WTC11 (cell line): Measurements from ENCODE around the gene PLA2G1B. TPM values are rescaled to one million over a fixed set of nuclear protein-coding genes. Genes with fewer than 3 reads are reported as not detected.

ENCODE experiments used
- ATAC-seq: fragments of 200-7000 bp; cut with Tn5 transposase; 2 replicates; pipeline ENCODE4 v1.10.0; 2021; ENCODE audit warnings: mild to moderate bottlenecking, moderate library complexity
- CTCF ChIA-PET: fragments of 300-600 bp; sonication (Branson Sonifier 250); formaldehyde crosslinking; loops from one replicate; lab custom pipeline; 2021; ENCODE audit warnings: antibody characterized with exemption; lab: Charles Lee
- POLR2A ChIA-PET: fragments of 350-600 bp; sonication (Branson Sonifier 250); formaldehyde crosslinking; loops from one replicate; lab custom pipeline; 2021; ENCODE audit warnings: antibody characterized with exemption; lab: Charles Lee
- DNase-seq: peaks from one replicate; pipeline ENCODE4 v3.0.0; 2021; ENCODE audit warnings: low spot score
- H3K27ac Mint-ChIP-seq: 2 replicates; pipeline ENCODE4 v1.8.0; 2021; ENCODE audit warnings: mixed read lengths
- H3K27me3 Mint-ChIP-seq: 2 replicates; pipeline ENCODE4 v1.8.0; 2021; ENCODE audit warnings: low read depth, mild to moderate bottlenecking, moderate library complexity, mixed read lengths
- H3K36me3 Mint-ChIP-seq: 2 replicates; pipeline ENCODE4 v1.8.0; 2021; ENCODE audit warnings: mixed read lengths
- H3K4me1 Mint-ChIP-seq: 2 replicates; pipeline ENCODE4 v1.8.0; 2022; ENCODE audit warnings: mixed read lengths
- H3K4me3 Mint-ChIP-seq: 2 replicates; pipeline ENCODE4 v1.8.0; 2021; ENCODE audit warnings: mild to moderate bottlenecking, moderate library complexity, mixed read lengths
- H3K9me3 Mint-ChIP-seq: 2 replicates; pipeline ENCODE4 v1.8.0; 2021; ENCODE audit warnings: mixed read lengths
- CREB1 ChIP-seq: sonication (generic); formaldehyde crosslinking; IDR thresholded peaks from 2 replicates; pipeline ENCODE4 v1.8.0; 2023; ENCODE audit warnings: mild to moderate bottlenecking, missing genetic modification reagents
- ESRRA ChIP-seq: sonication (generic); formaldehyde crosslinking; IDR thresholded peaks from 2 replicates; pipeline ENCODE4 v1.8.1; 2022; ENCODE audit warnings: mild to moderate bottlenecking, missing genetic modification reagents, borderline replicate concordance
- FOXP1 ChIP-seq: sonication (generic); formaldehyde crosslinking; IDR thresholded peaks from 2 replicates; pipeline ENCODE4 v1.8.0; 2022; ENCODE audit warnings: missing genetic modification reagents, mild to moderate bottlenecking, moderate library complexity, borderline replicate concordance
- GRHL2 ChIP-seq: fragments of 250-450 bp; sonication (Bioruptor Pico); IDR thresholded peaks from 2 replicates; pipeline ENCODE4 v1.8.0; 2022; ENCODE audit warnings: mild to moderate bottlenecking, moderate library complexity; ENCODE audit not compliant: insufficient replicate concordance, severe bottlenecking
- MYBL2 ChIP-seq: sonication (generic); formaldehyde crosslinking; IDR thresholded peaks from 2 replicates; pipeline ENCODE4 v1.8.1; 2023; ENCODE audit warnings: mild to moderate bottlenecking, moderate library complexity, missing genetic modification reagents
- SOX15 ChIP-seq: fragments of 250-450 bp; sonication (Bioruptor Pico); IDR thresholded peaks from 2 replicates; pipeline ENCODE4 v1.9.0; 2021; ENCODE audit warnings: mild to moderate bottlenecking
- SP1 ChIP-seq: sonication (generic); formaldehyde crosslinking; conservative IDR thresholded peaks from 2 replicates; pipeline ENCODE4 v1.8.1; 2022; ENCODE audit warnings: missing genetic modification reagents
- ZNF121 ChIP-seq: sonication (generic); formaldehyde crosslinking; IDR thresholded peaks from 2 replicates; pipeline ENCODE4 v1.8.0; 2023; ENCODE audit warnings: missing genetic modification reagents
- total RNA-seq: library from RNA; stranded (reverse); gene quantifications from 3 replicates; pipeline ENCODE4 v1.2.3, GENCODE V29; 2021
- TF ChIP-seq, protein P1 (sequence below): fragments of 250-450 bp; sonication (Bioruptor Pico); IDR thresholded peaks from 2 replicates; pipeline ENCODE4 v1.8.0; 2021; ENCODE audit warnings: mild to moderate bottlenecking
- TF ChIP-seq, protein P2 (sequence below): sonication (generic); formaldehyde crosslinking; IDR thresholded peaks from 2 replicates; pipeline ENCODE4 v1.8.0; 2023; ENCODE audit warnings: missing genetic modification reagents, mild to moderate bottlenecking, borderline replicate concordance
- TF ChIP-seq, protein P3 (sequence below): sonication (generic); formaldehyde crosslinking; IDR thresholded peaks from 2 replicates; pipeline ENCODE4 v1.8.1; 2023; ENCODE audit warnings: mild to moderate bottlenecking, moderate library complexity, missing genetic modification reagents
- TF ChIP-seq, protein P4 (sequence below): sonication (generic); formaldehyde crosslinking; conservative IDR thresholded peaks from 2 replicates; pipeline ENCODE4 v1.8.1; 2022; ENCODE audit warnings: mild to moderate bottlenecking, missing genetic modification reagents
- TF ChIP-seq, protein P5 (sequence below): sonication (generic); formaldehyde crosslinking; IDR thresholded peaks from 2 replicates; pipeline ENCODE4 v1.8.1; 2023; ENCODE audit warnings: mild to moderate bottlenecking, missing genetic modification reagents
- TF ChIP-seq, protein P6 (sequence below): fragments of 250-450 bp; sonication (Bioruptor Pico); IDR thresholded peaks from 2 replicates; pipeline ENCODE4 v1.9.0; 2021; ENCODE audit warnings: mild to moderate bottlenecking
- TF ChIP-seq, protein P7 (sequence below): sonication (generic); formaldehyde crosslinking; IDR thresholded peaks from 2 replicates; pipeline ENCODE4 v1.8.1; 2022; ENCODE audit warnings: low read depth, missing genetic modification reagents, borderline replicate concordance

PLA2G1B gene
- total RNA-seq, 1 experiment from 2014 or later = 1.8 TPM

DNA sequence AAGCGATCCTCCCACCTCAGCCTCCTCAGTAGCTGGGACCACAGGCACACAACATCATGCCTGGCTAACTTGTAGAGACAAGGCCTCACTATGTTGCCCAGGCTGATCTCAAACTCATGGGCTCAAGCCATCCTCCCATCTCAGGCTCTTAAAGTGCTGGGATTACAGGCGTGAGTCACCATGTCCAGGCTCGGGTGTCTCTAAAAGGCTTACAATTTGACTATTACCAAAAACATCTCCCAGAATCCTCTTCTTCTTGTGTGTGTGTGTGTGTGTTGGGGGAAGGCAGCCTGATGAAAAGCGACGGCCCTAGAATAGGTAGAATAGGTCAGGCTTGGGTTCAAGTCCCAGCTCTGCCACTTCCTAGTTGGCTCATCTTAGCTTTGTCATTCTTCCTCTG lies 24.5 kb upstream of the PLA2G1B start (continued):
- TF ChIP-seq CREB1 = no peak
- TF ChIP-seq, all 79 proteins: peak for 0

DNA sequence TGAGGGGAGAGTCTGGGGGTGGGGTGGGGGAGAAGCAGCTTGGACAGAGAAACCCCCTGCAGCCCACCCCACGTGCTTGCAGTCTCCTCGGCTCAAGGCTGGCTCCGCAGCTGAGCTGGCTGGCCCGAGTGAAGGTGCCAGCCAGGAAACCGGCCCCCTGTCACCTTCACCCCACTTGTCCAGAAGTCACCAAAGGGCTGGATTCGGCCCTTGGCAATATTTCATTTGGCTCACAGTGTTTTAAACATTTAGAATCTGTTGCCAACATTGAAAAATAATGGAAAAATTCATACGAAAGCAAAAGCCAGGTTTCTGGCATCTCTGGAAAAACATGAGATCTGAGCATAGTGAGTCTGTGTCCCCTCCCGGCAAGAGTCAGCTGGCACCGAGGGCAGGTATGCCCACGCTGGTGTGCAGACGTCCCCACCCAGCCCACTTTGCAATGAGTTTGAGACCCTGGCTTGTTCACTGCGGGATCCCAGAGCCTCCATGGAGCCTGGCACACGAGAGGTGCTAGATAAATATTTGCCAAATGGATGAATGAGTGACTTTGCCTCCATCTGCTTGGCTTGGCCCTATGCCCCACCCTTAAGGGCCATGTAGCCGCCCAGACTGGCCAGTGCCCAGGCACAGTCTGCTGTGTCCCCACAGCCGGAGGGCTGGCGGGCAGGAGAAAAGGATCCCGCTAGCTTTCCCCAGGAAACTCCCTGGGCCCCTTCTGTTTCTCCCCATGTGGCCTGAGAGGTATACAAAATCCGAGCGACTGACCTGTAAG lies 23.2 kb upstream of the PLA2G1B start:
- H3K4me1 Mint-ChIP-seq = no peaks in the 10 kb centered on the region
- CTCF ChIA-PET = interaction anchor here (2.0 kb wide), 1 partner anchor 17 kb away, joined by 6 read pairs; no protein-coding TSS in a partner anchor
- DNase-seq = no peak
- no peak overlapping the region for H3K4me3 Mint-ChIP-seq
- H3K36me3 Mint-ChIP-seq = peaks cover 33% of the 10 kb centered on the region
- no peak for ATAC-seq
- POLR2A ChIA-PET = no interaction called here
- no peaks in the 10 kb centered on the region for H3K9me3 Mint-ChIP-seq
- H3K27ac Mint-ChIP-seq = no peak overlapping the region
- H3K27me3 Mint-ChIP-seq = no peaks in the 10 kb centered on the region
- no peak for TF ChIP-seq MYBL2 (CRISPR knock-in tag)
- TF ChIP-seq ESRRA (CRISPR knock-in tag) = no peak
- TF ChIP-seq, protein P1, sequence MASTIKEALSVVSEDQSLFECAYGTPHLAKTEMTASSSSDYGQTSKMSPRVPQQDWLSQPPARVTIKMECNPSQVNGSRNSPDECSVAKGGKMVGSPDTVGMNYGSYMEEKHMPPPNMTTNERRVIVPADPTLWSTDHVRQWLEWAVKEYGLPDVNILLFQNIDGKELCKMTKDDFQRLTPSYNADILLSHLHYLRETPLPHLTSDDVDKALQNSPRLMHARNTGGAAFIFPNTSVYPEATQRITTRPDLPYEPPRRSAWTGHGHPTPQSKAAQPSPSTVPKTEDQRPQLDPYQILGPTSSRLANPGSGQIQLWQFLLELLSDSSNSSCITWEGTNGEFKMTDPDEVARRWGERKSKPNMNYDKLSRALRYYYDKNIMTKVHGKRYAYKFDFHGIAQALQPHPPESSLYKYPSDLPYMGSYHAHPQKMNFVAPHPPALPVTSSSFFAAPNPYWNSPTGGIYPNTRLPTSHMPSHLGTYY (CRISPR knock-in tag) = no peak
- TF ChIP-seq FOXP1 (CRISPR knock-in tag) = no peak
- TF ChIP-seq GRHL2 (CRISPR knock-in tag) = no peak
- TF ChIP-seq, protein P2, sequence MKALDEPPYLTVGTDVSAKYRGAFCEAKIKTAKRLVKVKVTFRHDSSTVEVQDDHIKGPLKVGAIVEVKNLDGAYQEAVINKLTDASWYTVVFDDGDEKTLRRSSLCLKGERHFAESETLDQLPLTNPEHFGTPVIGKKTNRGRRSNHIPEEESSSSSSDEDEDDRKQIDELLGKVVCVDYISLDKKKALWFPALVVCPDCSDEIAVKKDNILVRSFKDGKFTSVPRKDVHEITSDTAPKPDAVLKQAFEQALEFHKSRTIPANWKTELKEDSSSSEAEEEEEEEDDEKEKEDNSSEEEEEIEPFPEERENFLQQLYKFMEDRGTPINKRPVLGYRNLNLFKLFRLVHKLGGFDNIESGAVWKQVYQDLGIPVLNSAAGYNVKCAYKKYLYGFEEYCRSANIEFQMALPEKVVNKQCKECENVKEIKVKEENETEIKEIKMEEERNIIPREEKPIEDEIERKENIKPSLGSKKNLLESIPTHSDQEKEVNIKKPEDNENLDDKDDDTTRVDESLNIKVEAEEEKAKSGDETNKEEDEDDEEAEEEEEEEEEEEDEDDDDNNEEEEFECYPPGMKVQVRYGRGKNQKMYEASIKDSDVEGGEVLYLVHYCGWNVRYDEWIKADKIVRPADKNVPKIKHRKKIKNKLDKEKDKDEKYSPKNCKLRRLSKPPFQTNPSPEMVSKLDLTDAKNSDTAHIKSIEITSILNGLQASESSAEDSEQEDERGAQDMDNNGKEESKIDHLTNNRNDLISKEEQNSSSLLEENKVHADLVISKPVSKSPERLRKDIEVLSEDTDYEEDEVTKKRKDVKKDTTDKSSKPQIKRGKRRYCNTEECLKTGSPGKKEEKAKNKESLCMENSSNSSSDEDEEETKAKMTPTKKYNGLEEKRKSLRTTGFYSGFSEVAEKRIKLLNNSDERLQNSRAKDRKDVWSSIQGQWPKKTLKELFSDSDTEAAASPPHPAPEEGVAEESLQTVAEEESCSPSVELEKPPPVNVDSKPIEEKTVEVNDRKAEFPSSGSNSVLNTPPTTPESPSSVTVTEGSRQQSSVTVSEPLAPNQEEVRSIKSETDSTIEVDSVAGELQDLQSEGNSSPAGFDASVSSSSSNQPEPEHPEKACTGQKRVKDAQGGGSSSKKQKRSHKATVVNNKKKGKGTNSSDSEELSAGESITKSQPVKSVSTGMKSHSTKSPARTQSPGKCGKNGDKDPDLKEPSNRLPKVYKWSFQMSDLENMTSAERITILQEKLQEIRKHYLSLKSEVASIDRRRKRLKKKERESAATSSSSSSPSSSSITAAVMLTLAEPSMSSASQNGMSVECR = no peak
- no peak for TF ChIP-seq SP1 (CRISPR knock-in tag)
- TF ChIP-seq, protein P3, sequence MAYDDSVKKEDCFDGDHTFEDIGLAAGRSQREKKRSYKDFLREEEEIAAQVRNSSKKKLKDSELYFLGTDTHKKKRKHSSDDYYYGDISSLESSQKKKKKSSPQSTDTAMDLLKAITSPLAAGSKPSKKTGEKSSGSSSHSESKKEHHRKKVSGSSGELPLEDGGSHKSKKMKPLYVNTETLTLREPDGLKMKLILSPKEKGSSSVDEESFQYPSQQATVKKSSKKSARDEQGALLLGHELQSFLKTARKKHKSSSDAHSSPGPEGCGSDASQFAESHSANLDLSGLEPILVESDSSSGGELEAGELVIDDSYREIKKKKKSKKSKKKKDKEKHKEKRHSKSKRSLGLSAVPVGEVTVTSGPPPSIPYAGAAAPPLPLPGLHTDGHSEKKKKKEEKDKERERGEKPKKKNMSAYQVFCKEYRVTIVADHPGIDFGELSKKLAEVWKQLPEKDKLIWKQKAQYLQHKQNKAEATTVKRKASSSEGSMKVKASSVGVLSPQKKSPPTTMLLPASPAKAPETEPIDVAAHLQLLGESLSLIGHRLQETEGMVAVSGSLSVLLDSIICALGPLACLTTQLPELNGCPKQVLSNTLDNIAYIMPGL (CRISPR knock-in tag) = no peak
- no peak for TF ChIP-seq ZNF121
- no peak for TF ChIP-seq SOX15 (CRISPR knock-in tag)
- TF ChIP-seq, protein P4, sequence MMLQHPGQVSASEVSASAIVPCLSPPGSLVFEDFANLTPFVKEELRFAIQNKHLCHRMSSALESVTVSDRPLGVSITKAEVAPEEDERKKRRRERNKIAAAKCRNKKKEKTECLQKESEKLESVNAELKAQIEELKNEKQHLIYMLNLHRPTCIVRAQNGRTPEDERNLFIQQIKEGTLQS (CRISPR knock-in tag) = no peak
- TF ChIP-seq, protein P5, sequence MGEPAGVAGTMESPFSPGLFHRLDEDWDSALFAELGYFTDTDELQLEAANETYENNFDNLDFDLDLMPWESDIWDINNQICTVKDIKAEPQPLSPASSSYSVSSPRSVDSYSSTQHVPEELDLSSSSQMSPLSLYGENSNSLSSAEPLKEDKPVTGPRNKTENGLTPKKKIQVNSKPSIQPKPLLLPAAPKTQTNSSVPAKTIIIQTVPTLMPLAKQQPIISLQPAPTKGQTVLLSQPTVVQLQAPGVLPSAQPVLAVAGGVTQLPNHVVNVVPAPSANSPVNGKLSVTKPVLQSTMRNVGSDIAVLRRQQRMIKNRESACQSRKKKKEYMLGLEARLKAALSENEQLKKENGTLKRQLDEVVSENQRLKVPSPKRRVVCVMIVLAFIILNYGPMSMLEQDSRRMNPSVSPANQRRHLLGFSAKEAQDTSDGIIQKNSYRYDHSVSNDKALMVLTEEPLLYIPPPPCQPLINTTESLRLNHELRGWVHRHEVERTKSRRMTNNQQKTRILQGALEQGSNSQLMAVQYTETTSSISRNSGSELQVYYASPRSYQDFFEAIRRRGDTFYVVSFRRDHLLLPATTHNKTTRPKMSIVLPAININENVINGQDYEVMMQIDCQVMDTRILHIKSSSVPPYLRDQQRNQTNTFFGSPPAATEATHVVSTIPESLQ (CRISPR knock-in tag) = no peak
- TF ChIP-seq, protein P6, sequence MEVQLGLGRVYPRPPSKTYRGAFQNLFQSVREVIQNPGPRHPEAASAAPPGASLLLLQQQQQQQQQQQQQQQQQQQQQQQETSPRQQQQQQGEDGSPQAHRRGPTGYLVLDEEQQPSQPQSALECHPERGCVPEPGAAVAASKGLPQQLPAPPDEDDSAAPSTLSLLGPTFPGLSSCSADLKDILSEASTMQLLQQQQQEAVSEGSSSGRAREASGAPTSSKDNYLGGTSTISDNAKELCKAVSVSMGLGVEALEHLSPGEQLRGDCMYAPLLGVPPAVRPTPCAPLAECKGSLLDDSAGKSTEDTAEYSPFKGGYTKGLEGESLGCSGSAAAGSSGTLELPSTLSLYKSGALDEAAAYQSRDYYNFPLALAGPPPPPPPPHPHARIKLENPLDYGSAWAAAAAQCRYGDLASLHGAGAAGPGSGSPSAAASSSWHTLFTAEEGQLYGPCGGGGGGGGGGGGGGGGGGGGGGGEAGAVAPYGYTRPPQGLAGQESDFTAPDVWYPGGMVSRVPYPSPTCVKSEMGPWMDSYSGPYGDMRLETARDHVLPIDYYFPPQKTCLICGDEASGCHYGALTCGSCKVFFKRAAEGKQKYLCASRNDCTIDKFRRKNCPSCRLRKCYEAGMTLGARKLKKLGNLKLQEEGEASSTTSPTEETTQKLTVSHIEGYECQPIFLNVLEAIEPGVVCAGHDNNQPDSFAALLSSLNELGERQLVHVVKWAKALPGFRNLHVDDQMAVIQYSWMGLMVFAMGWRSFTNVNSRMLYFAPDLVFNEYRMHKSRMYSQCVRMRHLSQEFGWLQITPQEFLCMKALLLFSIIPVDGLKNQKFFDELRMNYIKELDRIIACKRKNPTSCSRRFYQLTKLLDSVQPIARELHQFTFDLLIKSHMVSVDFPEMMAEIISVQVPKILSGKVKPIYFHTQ (CRISPR knock-in tag) = no peak
- TF ChIP-seq, protein P7, sequence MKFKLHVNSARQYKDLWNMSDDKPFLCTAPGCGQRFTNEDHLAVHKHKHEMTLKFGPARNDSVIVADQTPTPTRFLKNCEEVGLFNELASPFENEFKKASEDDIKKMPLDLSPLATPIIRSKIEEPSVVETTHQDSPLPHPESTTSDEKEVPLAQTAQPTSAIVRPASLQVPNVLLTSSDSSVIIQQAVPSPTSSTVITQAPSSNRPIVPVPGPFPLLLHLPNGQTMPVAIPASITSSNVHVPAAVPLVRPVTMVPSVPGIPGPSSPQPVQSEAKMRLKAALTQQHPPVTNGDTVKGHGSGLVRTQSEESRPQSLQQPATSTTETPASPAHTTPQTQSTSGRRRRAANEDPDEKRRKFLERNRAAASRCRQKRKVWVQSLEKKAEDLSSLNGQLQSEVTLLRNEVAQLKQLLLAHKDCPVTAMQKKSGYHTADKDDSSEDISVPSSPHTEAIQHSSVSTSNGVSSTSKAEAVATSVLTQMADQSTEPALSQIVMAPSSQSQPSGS (CRISPR knock-in tag) = no peak
